Right lobe of liver (tissue), 4 donors: ENCODE data around the gene SRP68.

Source experiments
- CTCF ChIP-seq, 4 donors: fragments of 200-600 bp in 3 of 4; fragments of 450-650 bp in 1 of 4; IDR thresholded peaks; one replicate each; pipeline versions ENCODE4 v1.5.1 to v1.8.0; 2016 to 2022; ENCODE audit warnings: antibody characterized with exemption in 4 of 4, mild to moderate bottlenecking in 2 of 4
- POLR2A ChIP-seq: fragments of 450-650 bp; IDR thresholded peaks from one replicate; pipeline ENCODE4 v1.6.1; 2017; ENCODE audit warnings: antibody characterized with exemption, mild to moderate bottlenecking
- donor health status: DM: no; HTN: no; CAD: no.
- donor health status: DM: no; HTN: no; CAD: no.
- donor health status: DM: no; HTN: yes; CAD: no.

GRCh38 chr17:76088041-76088867 is 15.9 kb upstream of the SRP68 start:
- TF ChIP-seq CTCF (IDR thresholded peaks at IDR 0.05) (no peak), POLR2A (no peak)
